Memory B cell (primary cell): ENCODE measurements around the gene CCL4.
"Not testable (repeated sequence)": the region's sequence is repeated elsewhere in the genome, so short reads cannot be mapped to it uniquely, and the experiment has no call there.

Source experiments
- ATAC-seq: fragments of 150-1000 bp; cut with Tn5 transposase; 2 replicates; pipeline ENCODE4 v1.10.0; 2021; ENCODE audit warnings: low read depth, mild to moderate bottlenecking, moderate library complexity
- DNase-seq, 2 donors: peaks; one replicate each; pipeline ENCODE4 v3.0.0; 2022; ENCODE audit warnings: low spot score in 2 of 2
- H3K27ac Mint-ChIP-seq: one replicate; pipeline ENCODE4 v1.8.0; 2022; ENCODE audit warnings: mild to moderate bottlenecking, moderate library complexity, mixed read lengths
- H3K27me3 Mint-ChIP-seq: one replicate; pipeline ENCODE4 v1.8.0; 2022; ENCODE audit warnings: mixed read lengths
- H3K36me3 Mint-ChIP-seq: one replicate; pipeline ENCODE4 v1.8.0; 2022; ENCODE audit warnings: mild to moderate bottlenecking, mixed read lengths
- H3K4me1 Mint-ChIP-seq: one replicate; pipeline ENCODE4 v1.8.0; 2022; ENCODE audit warnings: mixed read lengths
- H3K4me3 Mint-ChIP-seq: one replicate; pipeline ENCODE4 v1.8.0; 2022; ENCODE audit warnings: mild to moderate bottlenecking, moderate library complexity, mixed read lengths
- H3K9me3 Mint-ChIP-seq: one replicate; pipeline ENCODE4 v1.8.0; 2022; ENCODE audit warnings: mixed read lengths

Gene CCL4

GRCh38 chr17:36074365-36074764 is 29.3 kb upstream of the CCL4 start:
- peaks cover 1% of the 10 kb centered on the region for H3K27me3 Mint-ChIP-seq
- H3K4me3 Mint-ChIP-seq = no peak overlapping the region
- no peak overlapping the region for H3K27ac Mint-ChIP-seq
- peaks cover 6% of the 10 kb centered on the region for H3K9me3 Mint-ChIP-seq
- H3K36me3 Mint-ChIP-seq = peaks cover 4% of the 10 kb centered on the region
- ATAC-seq = no peak
- peaks cover 4% of the 10 kb centered on the region for H3K4me1 Mint-ChIP-seq
- no peak for DNase-seq

GRCh38 chr17:36081681-36082471 is 21.8 kb upstream of the CCL4 start:
- Mint-ChIP-seq H3K4me3 (peak overlapping the region; percentile 71), H3K27ac (peak overlapping the region; percentile 77)

GRCh38 chr17:36082482-36083120 is 21.0 kb upstream of the CCL4 start:
- ATAC-seq = peak; percentile 94
- peak in 1 of 2 donors; percentile 26 for DNase-seq
- not testable (repeated sequence) for H3K27me3 Mint-ChIP-seq, H3K9me3 Mint-ChIP-seq, H3K36me3 Mint-ChIP-seq
- Mint-ChIP-seq H3K4me3 (peak overlapping the region; percentile 71), H3K27ac (peak overlapping the region; percentile 77), H3K4me1 (peaks cover 16% of the 10 kb centered on the region)

More at GRCh38 chr17:36081681-36082471, 21.8 kb upstream of the CCL4 start:
- not testable (repeated sequence) for H3K9me3 Mint-ChIP-seq, DNase-seq, H3K36me3 Mint-ChIP-seq, H3K27me3 Mint-ChIP-seq
- H3K4me1 Mint-ChIP-seq = peaks cover 16% of the 10 kb centered on the region
- ATAC-seq = peak; percentile 39

GRCh38 chr17:36083691-36084090 is 19.9 kb upstream of the CCL4 start:
- H3K27ac Mint-ChIP-seq, DNase-seq, H3K27me3 Mint-ChIP-seq, H3K4me3 Mint-ChIP-seq, H3K36me3 Mint-ChIP-seq, H3K9me3 Mint-ChIP-seq, ATAC-seq: not testable (repeated sequence)
- H3K4me1 Mint-ChIP-seq = peaks cover 16% of the 10 kb centered on the region

- no peak overlapping the region for H3K27ac Mint-ChIP-seq
- peaks cover 28% of the 10 kb centered on the region for H3K4me1 Mint-ChIP-seq
- H3K4me3 Mint-ChIP-seq = no peak overlapping the region
- no peaks in the 10 kb centered on the region for H3K9me3 Mint-ChIP-seq
- no peak for ATAC-seq
- H3K27me3 Mint-ChIP-seq = no peaks in the 10 kb centered on the region
- DNase-seq = no peak
- no peaks in the 10 kb centered on the region for H3K36me3 Mint-ChIP-seq
These were observed 17.9 kb upstream of the CCL4 start for GRCh38 chr17:36085765-36086164.

GRCh38 chr17:36086791-36087190 is 16.8 kb upstream of the CCL4 start:
- no peaks in the 10 kb centered on the region for H3K36me3 Mint-ChIP-seq
- H3K4me1 Mint-ChIP-seq = peaks cover 33% of the 10 kb centered on the region
- no peaks in the 10 kb centered on the region for H3K9me3 Mint-ChIP-seq
- H3K27me3 Mint-ChIP-seq = no peaks in the 10 kb centered on the region
- DNase-seq = no peak
- no peak overlapping the region for H3K27ac Mint-ChIP-seq
- no peak for ATAC-seq
- no peak overlapping the region for H3K4me3 Mint-ChIP-seq

GRCh38 chr17:36087471-36087870 is 16.2 kb upstream of the CCL4 start:
- H3K9me3 Mint-ChIP-seq, H3K27me3 Mint-ChIP-seq, H3K27ac Mint-ChIP-seq, H3K4me3 Mint-ChIP-seq, H3K36me3 Mint-ChIP-seq, DNase-seq, ATAC-seq: not testable (repeated sequence)
- peaks cover 28% of the 10 kb centered on the region for H3K4me1 Mint-ChIP-seq

GRCh38 chr17:36087897-36088572 is 15.6 kb upstream of the CCL4 start:
- H3K27me3 Mint-ChIP-seq, DNase-seq, H3K9me3 Mint-ChIP-seq, H3K36me3 Mint-ChIP-seq, H3K27ac Mint-ChIP-seq, H3K4me3 Mint-ChIP-seq, ATAC-seq: not testable (repeated sequence)
- H3K4me1 Mint-ChIP-seq = peaks cover 24% of the 10 kb centered on the region

- H3K27me3 Mint-ChIP-seq = peaks cover 2% of the 10 kb centered on the region
- H3K36me3 Mint-ChIP-seq = no peaks in the 10 kb centered on the region
- peaks cover 27% of the 10 kb centered on the region for H3K4me1 Mint-ChIP-seq
- ATAC-seq = no peak
- H3K4me3 Mint-ChIP-seq = no peak overlapping the region
- H3K9me3 Mint-ChIP-seq = no peaks in the 10 kb centered on the region
- H3K27ac Mint-ChIP-seq = peak overlapping the region; percentile 15
- DNase-seq = no peak
These were observed 14.8 kb upstream of the CCL4 start for GRCh38 chr17:36088670-36089338.

GRCh38 chr17:36089339-36089865 is 14.2 kb upstream of the CCL4 start:
- peak overlapping the region; percentile 66 for H3K4me3 Mint-ChIP-seq
- DNase-seq (no peak), ATAC-seq (no peak)
- no peaks in the 10 kb centered on the region for H3K9me3 Mint-ChIP-seq
- H3K27ac Mint-ChIP-seq = peak overlapping the region; percentile 15
- H3K36me3 Mint-ChIP-seq = no peaks in the 10 kb centered on the region
- H3K4me1 Mint-ChIP-seq = peaks cover 30% of the 10 kb centered on the region
- peaks cover 5% of the 10 kb centered on the region for H3K27me3 Mint-ChIP-seq

- Mint-ChIP-seq H3K27ac (peak within 1 kb of the TSS; percentile 15), H3K4me1 (peaks cover 35% of the 10 kb centered on the region), H3K27me3 (peaks cover 7% of the 10 kb centered on the region), H3K4me3 (peak within 1 kb of the TSS; percentile 66), H3K36me3 (no peaks in the 10 kb centered on the region), H3K9me3 (no peaks in the 10 kb centered on the region)
- ATAC-seq (peak; percentile 89), DNase-seq (peak; percentile 32 to 33)
These were observed 13.5 kb upstream of the CCL4 start, which contains the start of gene CCL3 for GRCh38 chr17:36089888-36090836. CCL3 (minus strand) TSS chr17:36090143; CDS start chr17:36090058, 85 bp downstream.

GRCh38 chr17:36092230-36092629 is 11.4 kb upstream of the CCL4 start:
- DNase-seq (no peak), ATAC-seq (peak; percentile 9)
- Mint-ChIP-seq H3K27me3 (peaks cover 7% of the 10 kb centered on the region), H3K36me3 (no peaks in the 10 kb centered on the region), H3K4me3 (no peak overlapping the region), H3K4me1 (peaks cover 37% of the 10 kb centered on the region), H3K27ac (no peak overlapping the region), H3K9me3 (no peaks in the 10 kb centered on the region)

GRCh38 chr17:36092715-36093114 is 10.9 kb upstream of the CCL4 start:
- H3K9me3 Mint-ChIP-seq, H3K27me3 Mint-ChIP-seq, H3K36me3 Mint-ChIP-seq, H3K4me3 Mint-ChIP-seq, ATAC-seq, H3K27ac Mint-ChIP-seq, DNase-seq: not testable (repeated sequence)
- peaks cover 37% of the 10 kb centered on the region for H3K4me1 Mint-ChIP-seq
